IPS DF 19.7 (cell line): ENCODE data around the gene PLS3.
"Not testable (repeated sequence)": the region's sequence is repeated elsewhere in the genome, so short reads cannot be mapped to it uniquely, and the experiment has no call there.

Source experiments
- DNase-seq: peaks from one replicate; pipeline ENCODE4 v3.0.0-alpha.2; 2013; ENCODE audit warnings: low read depth, low spot score

The PLS3 gene

DNA sequence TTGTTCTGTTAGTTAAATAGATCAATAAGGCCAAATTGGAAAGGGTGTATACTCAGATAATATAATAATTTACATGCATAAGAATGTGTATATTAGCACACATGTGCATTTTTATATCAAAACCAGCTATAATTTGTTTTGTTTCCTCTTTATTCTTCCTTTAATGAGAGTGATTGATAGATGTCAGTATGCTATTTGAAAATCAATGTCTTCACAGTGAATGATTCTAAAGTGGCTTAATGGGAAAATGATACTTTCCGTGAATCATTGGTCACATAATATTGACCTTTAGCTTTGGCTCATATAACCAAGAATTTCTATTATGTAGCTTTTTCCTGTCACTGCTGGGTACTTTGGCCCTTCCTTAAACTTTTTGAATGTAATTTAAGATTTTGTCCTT is 48.6 kb downstream of the PLS3 start:
- DNase-seq = no peak

DNA sequence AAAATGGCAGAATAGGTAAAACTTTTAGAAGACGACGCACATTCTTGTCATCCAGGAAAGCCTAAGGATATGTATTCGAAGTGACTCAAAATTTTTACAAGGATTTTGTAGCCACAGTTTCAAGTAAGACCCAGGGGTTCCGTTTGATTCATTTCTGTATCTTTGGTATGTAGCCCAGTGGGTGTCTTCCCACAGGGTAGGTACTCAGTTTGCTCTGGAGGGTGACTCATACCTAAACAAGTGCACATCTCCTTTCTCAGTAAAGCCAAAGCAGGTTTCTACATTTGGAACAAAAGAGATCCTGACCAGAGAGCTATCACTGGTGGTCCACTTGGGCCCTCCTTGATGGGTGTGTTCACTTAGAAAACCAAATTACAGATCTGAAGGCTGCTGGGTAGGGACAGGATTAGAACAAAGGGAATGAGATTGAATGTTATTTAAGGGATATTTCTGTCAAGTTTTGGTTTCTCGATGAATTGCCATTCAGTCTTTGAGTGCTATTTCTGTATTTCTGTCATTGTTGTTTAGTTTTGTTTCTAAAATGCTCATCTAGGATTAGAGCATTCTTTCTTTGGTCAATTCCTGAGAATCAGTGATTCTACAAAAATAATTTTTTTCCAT is 56.1 kb downstream of the PLS3 start:
- no peak for DNase-seq

DNA sequence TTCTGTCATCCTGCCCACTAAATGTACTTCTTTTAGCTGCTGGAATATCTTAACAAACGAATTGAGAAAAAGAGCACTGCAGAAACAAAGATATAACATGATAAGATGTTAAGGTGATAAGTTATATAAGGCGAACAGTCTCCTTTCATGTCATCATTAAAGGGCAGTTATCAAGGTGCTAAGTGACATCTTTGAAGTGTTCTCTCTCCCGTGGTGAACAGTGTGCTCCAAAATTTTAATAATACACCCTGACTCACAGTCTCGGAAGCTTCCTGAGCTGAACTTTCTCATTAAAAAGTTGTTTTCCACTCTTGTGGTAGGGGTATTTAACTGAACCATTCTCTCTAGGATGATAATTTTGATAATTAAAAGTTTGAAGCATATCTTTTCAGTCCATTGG is 61.6 kb downstream of the PLS3 start:
- DNase-seq = no peak

DNA sequence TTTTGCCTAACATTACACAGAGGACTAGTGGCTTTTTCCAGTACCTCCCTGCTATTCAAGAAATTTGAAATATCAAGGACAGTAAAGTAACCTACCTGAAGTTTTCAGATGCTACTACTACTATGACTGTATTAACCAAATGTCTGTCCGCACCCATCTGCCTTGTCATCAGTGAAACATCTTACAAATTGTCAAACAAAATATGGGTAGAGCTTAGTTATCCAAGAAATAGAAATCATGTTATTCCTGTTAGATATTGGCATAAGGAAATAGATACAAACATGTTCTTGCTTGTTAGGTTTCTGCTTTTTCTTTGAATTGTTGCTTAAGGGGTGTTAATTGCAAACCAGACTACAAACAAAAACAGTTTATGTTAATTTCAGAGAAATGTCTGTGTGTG is 63.9 kb downstream of the PLS3 start:
- no peak for DNase-seq

DNA sequence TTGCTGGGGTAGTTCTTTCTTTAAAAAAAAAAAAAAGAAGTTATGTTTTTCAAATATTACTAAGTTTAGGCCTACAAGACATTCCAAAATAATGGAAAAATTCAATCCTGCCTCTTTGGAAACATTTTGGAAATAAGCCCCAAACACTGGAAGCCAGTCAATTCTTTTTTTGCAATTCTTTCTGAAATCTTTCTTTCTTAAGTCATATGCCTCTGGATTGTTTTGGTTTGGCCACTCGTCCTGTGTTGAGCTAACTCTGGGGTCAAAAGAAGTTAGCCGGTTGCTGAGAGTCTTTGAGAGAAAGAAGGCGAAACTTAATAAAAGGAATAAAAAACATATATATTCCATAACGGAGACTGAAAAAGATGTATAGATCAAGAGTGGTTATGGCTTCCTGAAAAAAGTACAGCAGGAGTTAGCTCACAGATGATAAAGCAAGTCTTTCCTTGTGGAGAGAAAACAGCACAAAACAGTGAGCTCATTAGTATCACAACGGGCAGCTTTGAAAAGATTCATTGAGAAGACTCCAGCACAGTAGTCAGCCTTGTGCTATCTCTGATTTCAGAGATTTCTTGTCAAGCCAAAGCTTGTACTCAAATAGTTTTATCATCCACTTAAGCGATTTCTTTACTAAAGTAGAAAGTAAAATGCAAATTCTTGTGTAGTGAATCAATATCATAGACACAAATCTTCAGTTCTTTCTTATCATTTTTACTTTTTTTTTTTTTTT is 64.8 kb downstream of the PLS3 start:
- no peak for DNase-seq

DNA sequence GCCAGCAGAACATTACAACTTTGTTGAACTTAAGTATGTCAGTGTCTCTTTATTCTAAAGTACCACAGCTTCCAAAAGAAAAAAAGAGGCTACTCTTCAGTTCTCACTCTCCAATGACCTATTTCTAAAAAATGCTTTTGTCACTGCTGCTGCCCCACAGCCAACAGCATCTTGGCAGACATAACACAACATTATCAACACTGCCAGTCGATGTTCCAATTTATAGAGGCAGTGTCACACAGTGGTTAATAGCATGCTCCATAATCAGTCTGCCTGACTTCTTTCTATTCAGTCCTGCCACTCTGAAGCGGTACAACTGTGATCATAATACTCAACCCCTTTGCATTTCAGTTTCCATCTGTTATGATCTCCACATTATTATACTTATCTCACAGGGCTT is 69.2 kb downstream of the PLS3 start:
- DNase-seq = no peak

DNA sequence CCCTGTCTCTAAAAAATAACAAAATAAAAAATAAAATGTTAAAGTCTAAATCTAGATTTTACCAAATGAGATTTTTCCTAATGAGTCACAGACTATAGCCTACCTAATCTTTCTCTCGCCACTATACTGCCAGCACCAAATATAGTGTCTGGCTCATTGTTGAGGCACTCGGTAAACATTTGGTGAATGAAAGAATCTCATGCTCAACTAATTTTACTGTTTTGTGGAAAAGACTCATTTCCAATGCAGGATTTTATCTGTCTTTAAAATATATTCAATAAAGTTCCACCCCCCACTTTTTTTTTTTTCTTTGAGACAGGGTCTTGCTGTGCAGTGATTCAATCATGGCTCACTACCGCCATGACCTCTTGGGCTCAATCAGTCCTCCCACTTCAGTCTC is 71.5 kb downstream of the PLS3 start:
- DNase-seq = no peak

DNA sequence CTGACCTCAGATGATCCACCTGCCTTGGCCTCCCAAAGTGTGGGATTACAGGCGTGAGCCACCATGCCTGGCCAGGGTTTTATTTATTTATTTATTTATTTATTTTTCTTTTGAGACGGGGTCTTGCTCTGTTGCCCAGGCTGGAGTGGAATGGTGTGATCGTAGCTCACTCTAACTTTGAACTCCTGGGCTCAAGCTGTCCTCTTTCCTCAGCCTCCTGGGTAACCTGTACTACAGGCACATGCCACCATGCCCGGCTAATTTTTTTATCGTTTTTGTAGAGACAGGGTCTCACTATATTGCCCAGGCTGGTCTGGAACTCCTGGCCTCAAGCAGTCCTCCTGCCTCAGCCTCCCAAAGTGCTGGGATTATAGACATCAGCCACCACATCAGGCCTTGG is 72.4 kb downstream of the PLS3 start:
- DNase-seq = not testable (repeated sequence)

DNA sequence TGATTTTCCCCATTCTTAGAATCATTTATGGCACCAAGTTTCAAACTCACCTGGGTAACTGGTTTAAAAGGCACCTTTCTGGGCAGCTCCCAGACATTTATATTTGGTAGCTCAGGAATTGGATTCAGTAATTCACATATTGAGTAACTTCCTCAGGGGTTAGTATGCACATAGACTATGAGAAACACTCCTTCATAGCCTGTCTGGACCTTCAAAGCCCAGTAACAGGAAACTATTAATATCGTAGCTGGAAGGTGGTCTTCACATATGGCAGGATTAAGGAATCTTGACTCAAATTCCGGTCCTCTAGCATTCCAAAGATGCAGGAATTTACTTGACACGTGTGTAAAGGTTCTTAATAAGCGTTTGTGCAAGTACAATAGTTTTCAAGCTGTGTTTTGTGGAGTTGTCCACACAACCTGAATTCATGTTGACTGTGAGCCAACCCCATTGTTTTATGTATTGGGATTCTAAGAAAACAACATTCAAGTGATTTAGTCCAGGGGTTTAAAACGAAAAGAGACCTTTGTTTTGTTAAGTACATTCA is 78.4 kb downstream of the PLS3 start:
- DNase-seq = no peak

DNA sequence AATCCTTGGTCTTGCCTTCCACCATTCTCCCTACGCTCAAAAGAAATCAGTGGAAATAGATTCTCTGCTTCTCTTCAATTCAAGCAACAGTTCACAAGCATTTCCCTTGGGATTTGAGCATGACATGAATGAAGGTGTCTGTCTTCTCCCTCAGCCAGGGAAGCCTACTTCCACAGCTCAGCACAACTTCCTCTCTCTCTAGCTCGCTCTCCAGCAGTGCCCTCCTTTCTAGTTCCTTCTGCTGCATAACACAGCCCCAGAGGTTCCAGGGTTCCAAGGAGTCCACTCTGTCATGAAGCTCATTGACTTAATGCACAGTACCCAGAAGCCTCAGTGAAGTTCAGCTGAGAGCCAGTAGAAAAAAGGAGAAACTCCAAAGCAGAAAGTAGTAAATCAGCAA is 81.3 kb downstream of the PLS3 start:
- DNase-seq = no peak

DNA sequence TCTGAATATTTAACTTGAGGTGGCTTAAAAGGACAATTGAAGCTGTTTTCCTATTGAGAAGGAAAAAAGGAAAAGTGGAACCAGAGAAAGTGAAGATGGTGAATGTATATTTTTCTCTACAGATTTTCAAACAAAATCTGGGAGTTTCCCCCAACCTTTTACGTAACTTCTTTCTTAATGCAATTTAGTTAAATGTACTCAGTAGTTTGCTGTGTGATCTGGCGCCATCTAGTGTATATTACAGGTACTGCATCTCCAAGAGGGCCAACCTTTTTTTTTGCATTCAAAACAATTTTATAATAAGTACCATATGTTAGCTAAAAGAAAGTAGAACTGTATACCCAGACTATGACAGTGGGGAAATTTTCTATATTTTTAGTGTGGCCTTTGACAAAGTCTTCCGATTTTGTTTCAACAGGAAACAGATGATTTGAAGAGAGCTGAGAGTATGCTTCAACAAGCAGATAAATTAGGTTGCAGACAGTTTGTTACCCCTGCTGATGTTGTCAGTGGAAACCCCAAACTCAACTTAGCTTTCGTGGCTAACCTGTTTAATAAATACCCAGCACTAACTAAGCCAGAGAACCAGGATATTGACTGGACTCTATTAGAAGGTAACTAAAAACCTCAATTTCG is 82.0 kb downstream of the PLS3 start:
- DNase-seq = no peak

DNA sequence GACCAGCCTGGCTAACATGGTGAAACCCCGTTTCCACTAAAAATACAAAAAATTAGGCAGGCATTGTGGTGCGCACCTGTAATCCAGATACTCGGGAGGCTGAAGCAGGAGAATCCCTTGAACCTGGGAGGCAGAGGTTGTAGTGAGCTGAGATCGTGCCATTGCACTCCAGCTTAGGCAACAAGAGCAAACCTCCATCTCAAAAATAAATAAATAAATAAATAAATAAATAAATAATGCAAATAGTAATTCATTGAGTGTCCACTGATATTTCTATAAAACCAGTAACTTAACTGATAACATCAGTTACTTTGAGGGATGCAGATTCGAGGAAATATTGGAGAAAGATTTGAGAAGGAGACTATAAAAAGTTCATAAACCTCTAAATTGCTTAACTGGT is 83.4 kb downstream of the PLS3 start:
- DNase-seq = not testable (repeated sequence)

DNA sequence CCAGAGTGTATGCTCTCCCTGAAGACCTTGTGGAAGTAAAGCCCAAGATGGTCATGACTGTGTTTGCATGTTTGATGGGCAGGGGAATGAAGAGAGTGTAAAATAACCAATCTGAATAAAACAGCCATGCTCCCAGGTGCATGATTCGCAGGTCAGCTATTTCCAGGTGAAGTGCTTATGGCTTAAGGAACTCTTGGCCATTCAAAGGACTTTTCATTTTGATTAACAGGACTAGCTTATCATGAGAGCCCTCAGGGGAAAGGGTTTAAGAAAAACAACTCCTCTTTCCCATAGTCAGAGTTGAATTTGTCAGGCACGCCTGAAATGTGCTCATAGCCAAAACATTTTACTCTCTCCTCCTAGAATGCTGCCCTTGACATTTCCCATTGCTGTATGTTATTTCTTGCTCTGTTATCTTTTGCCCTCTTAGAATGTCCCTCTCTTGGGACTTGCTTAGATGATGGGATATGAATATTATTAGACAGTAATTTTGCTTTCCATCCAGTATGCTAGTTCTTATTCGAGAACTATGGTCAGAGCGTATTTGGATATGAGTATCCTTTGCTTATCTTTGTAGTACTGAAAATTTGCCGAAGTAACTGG is 88.6 kb downstream of the PLS3 start:
- no peak for DNase-seq

DNA sequence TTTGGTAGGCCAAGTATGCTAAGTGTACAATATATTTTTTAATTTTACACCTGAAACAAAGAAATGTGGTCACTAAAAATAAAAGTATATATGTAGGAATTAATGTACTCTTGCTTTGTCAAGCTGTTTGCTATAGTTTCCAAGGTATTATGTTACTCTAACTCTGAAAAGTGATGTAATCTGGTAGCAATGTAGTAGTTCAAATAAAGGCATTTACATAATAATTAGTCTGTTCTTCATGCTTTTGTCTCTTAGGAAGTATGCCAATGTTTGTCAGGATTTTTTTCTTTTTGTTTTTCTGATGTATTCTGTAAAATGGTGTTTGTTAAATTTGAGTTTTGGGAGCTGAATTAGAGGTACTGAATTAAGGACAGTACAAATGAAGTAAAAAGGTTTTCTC is 89.5 kb downstream of the PLS3 start:
- DNase-seq = no peak

DNA sequence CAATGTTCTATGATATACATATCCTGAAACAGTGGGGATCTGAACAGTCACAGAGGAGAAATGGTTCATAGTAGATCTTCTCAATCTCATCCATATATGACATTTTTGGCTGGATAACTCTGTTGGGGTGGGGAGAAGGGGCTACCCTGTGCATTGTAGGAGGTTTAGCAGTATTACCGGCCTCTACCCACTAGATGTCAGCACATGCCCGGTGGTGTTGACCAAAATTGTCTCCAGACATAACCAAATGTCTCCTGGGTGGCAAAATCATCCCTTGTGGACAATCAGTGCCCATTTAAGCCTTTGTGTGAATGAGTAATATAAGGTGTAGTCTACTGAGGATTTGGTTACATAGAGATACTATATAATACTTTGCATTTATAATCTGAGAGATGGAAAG is 89.9 kb downstream of the PLS3 start:
- no peak for DNase-seq

DNA sequence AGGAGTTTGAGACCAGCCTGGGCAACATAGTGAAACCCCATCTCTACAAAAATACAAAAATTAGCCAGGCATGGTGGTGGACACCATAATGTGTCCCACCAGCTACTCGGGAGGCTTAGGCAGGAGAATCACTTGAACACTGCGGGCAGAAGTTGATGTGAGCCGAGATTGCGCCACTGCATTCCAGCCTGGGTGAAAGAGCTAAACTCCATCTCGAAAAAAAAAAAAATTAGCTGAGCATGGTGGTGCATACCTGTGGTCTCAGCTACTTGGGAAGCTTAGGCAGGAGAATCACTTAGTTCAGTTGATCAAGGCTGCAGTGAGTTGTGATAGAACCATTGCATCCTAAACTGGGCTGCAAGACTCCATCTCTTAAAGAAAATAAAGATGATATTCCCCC is 91.2 kb downstream of the PLS3 start:
- no peak for DNase-seq

DNA sequence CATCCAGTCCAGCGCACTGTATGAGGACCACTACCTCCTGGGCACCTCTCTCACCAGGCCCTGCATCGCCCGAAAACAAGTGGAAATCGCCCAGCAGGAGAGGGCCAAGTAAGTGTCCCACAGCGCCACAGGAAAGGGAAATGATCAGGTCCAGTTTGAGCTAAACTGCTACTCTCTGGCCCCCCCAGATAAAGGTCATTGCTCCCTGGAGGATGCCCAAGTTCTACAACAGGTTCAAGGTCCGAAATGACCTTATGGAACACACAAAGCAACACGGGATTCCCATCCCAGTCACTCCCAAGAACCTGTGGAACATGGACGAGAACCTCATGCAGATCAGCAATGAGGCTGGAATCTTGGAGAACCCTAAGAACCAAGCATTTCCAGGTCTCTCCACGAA is 104.1 kb downstream of the PLS3 start:
- DNase-seq = no peak

DNA sequence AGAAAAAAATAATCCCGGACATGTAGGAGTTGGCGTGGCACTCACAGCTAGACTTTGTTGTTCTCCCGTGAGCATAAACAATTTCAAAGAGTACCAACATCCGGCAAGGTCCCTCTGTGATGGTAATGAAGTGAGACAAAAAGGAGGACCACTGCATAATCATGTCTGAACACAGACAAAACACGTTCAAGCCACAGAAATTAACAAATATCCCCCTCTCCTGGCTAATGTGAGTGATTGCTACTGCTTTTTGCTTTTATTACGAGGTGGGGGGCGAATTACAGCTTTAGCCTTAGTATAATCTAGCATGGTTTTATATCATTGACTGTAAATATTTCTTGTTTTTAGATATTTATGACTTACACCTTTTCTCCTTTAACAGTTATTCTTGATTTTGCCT is 118.5 kb downstream of the PLS3 start:
- no peak for DNase-seq

DNA sequence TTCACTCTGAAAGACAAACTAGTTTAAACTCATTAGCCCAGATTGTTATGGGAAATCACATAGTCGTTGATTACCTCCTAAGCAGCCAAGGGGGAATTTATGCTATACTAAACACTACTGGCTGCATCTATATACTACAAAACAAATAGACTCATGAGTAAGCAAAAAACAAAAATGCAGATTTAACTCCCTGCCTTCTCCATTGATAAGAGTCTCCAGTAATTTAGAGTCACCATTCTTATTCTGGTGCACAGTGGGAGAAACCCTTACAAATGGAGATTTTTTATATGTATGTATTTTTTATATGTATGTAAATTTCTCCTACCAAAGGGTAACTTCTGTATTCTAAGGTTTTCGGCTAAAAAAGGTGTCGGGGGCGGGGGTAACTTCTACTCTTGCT is 126.6 kb downstream of the PLS3 start:
- DNase-seq = no peak

DNA sequence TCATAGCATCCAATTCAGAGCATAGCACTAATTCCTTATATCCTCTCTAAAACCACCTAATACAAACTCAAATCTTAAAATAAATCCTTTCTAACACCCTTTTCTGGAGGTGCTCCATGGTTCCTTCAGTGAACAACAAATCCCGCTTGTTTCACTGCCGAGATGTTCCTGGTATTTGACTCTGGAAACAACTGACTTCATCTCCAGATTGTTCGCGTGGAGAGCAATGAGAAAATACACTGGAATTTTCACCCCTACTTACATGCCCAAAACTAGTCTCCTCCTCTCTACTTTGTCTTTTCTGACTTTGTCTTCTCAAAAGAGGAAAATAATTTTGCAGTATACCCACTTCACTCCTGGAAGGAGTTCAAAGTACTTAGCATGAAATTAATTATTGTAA is 129.0 kb downstream of the PLS3 start:
- no peak for DNase-seq

DNA sequence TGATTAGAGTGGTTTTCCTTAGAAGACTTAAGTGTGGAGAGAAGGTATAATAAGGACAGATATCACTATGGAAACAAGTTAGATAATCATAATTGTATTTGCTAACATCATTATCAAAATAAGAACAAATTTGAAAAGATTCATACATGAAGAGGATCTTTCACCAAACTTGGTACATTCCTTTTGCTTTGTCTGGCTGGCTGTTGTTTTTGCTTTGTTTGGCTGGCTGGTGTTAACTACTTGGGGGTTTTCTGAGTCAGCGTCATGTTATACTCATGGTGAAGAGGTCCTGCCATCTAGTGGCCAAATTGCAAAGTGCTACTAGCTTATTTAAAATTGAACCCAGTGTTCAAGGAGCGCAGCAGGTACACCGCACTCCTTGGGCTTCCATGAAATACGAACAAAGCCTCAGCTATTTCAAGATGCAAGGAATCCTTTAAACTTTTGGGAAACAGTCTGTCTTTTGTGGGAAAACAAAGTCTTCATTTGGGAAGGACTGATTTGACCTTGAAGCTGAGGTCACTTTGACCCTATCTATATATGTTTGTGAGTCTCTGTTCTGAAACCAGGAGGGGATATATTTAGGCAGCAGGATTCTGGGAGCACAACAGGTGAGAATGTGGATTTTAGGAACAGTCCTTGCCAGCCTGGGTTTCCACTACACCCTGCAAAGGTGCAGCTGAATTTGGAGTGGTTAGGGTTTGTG is 129.7 kb downstream of the PLS3 start:
- DNase-seq = no peak

DNA sequence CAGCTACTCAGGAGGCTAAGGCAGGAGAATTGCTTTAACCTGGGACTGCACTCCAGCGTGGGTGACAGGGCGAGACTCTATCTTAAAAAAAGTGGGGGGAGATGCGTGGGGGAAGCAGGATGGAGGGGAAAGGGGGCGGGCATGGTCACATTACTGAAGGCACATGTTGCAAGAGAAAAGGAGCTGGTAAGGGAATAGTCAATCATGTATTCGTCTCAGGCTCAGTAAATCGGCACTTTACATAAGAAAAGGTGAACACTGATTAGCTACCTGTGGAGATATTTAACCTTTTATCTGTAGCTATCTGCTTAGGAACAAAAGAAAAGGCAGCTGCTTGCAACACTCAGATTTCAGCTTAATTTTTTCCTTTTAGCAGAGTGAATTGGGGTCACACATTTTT is 132.5 kb downstream of the PLS3 start:
- DNase-seq = no peak
